Liver (tissue), 9 donors: ENCODE results near the gene GLB1L2. TPM values are rescaled to one million over a fixed set of nuclear protein-coding genes. Genes with fewer than 3 reads are reported as not detected.

Experiments
- DNase-seq: peaks from one replicate; pipeline ENCODE4 v3.0.0-alpha.2; 2017; ENCODE audit warnings: low spot score
- H3K27ac ChIP-seq, 2 donors: one replicate each; pipeline ENCODE4 v1.7.0; 2013; ENCODE audit warnings: inconsistent platforms in 2 of 2, low read length in 2 of 2, control low read depth in 1 of 2, low read depth in 1 of 2, mild to moderate bottlenecking in 1 of 2
- H3K27me3 ChIP-seq, 4 donors: one replicate each; pipeline versions ENCODE4 v1.6.1 to v1.7.0; 2013; ENCODE audit warnings: low read length in 3 of 4, inconsistent platforms in 1 of 4, mild to moderate bottlenecking in 1 of 4, moderate library complexity in 1 of 4; ENCODE audit not compliant: control insufficient read depth in 4 of 4, insufficient read depth in 4 of 4
- H3K36me3 ChIP-seq, 4 donors: one replicate each; pipeline versions ENCODE4 v1.6.1 to v1.7.0; 2013; ENCODE audit warnings: low read length in 3 of 4, mild to moderate bottlenecking in 3 of 4, low read depth in 1 of 4, moderate library complexity in 1 of 4; ENCODE audit not compliant: control insufficient read depth in 4 of 4, insufficient read depth in 3 of 4
- H3K4me1 ChIP-seq, 4 donors: one replicate each; pipeline versions ENCODE4 v1.6.1 to v1.7.0; 2013; ENCODE audit warnings: low read length in 3 of 4, mild to moderate bottlenecking in 3 of 4, moderate library complexity in 1 of 4; ENCODE audit not compliant: control insufficient read depth in 4 of 4, insufficient read depth in 4 of 4
- H3K4me3 ChIP-seq, 3 donors: one replicate each; pipeline versions ENCODE4 v1.6.1 to v1.7.0; 2013; ENCODE audit warnings: low read length in 3 of 3, control low read depth in 1 of 3, low read depth in 1 of 3, mild to moderate bottlenecking in 1 of 3
- H3K9ac ChIP-seq, 2 donors: one replicate each; pipeline ENCODE4 v1.7.0; 2013; ENCODE audit warnings: low read length in 2 of 2, mild to moderate bottlenecking in 2 of 2, moderate library complexity in 2 of 2, control low read depth in 1 of 2, low read depth in 1 of 2
- H3K9me3 ChIP-seq, 4 donors: one replicate each; pipeline versions ENCODE4 v1.6.1 to v1.7.0; 2013; ENCODE audit warnings: low read length in 3 of 4; ENCODE audit not compliant: control insufficient read depth in 4 of 4
- GABPA ChIP-seq, 2 donors: IDR thresholded peaks in 1 of 2; conservative IDR thresholded peaks in 1 of 2; 2 replicates each; pipeline ENCODE4 v1.6.1; 2016; ENCODE audit warnings: antibody characterized with exemption in 2 of 2, mild to moderate bottlenecking in 1 of 2, moderate library complexity in 1 of 2
- HNF4A ChIP-seq, 2 donors: conservative IDR thresholded peaks; 2 replicates each; pipeline ENCODE4 v1.6.1; 2016; ENCODE audit warnings: antibody characterized with exemption in 2 of 2, mild to moderate bottlenecking in 2 of 2
- JUND ChIP-seq, 2 donors: IDR thresholded peaks; 2 replicates each; pipeline ENCODE4 v1.6.1; 2016; ENCODE audit warnings: antibody characterized with exemption in 2 of 2
- NR2F2 ChIP-seq: IDR thresholded peaks from 2 replicates; pipeline ENCODE4 v1.6.1; 2016; ENCODE audit warnings: antibody characterized with exemption
- RXRA ChIP-seq, 2 donors: IDR thresholded peaks; 2 replicates each; pipeline ENCODE4 v1.6.1; 2017 to 2018; ENCODE audit warnings: antibody characterized with exemption in 2 of 2, mild to moderate bottlenecking in 1 of 2
- SP1 ChIP-seq: IDR thresholded peaks from 2 replicates; pipeline ENCODE4 v1.6.1; 2018; ENCODE audit warnings: antibody characterized with exemption, mild to moderate bottlenecking
- ZBTB33 ChIP-seq: IDR thresholded peaks from 2 replicates; pipeline ENCODE4 v1.6.1; 2016; ENCODE audit warnings: antibody characterized with exemption
- WGBS: extraction: QIAGEN DNeasy Blood & Tissue Kit; methylation state at CpG from one replicate; pipeline ENCODE4 v1.1.7; 2013; 5-methylcytosine and 5-hydroxymethylcytosine counted together
- polyA plus RNA-seq, 2 donors: library from polyadenylated mRNA; stranded (reverse) in 1 of 2; unstranded in 1 of 2; fragments of 200-250 nt in 1 of 2; fragments of >200 nt in 1 of 2; fragmentation: Nextera tagmentation in 1 of 2; extraction: Ambion mirVana in 1 of 2; gene quantifications; one replicate each; pipeline versions ENCODE4 v1.2.1 to v1.2.3, GENCODE V29; 2013 to 2015
- total RNA-seq, 2 donors: library from RNA; depleted of rRNA; stranded (reverse); fragments of >200 nt; gene quantifications; one replicate each; pipeline ENCODE4 v1.2.3, GENCODE V29; 2014
- TF ChIP-seq, protein P1 (sequence below): IDR thresholded peaks from 2 replicates; pipeline ENCODE4 v1.6.1; 2016; ENCODE audit warnings: antibody characterized with exemption
- donor health status: healthy.
- donor health status: healthy.
- donor health status: healthy.
- donor health status: healthy.
- donor health status: healthy.

Gene GLB1L2
- total and polyA plus RNA-seq, 4 donors, result 0.23 to 0.50 (median 0.42) TPM

DNA sequence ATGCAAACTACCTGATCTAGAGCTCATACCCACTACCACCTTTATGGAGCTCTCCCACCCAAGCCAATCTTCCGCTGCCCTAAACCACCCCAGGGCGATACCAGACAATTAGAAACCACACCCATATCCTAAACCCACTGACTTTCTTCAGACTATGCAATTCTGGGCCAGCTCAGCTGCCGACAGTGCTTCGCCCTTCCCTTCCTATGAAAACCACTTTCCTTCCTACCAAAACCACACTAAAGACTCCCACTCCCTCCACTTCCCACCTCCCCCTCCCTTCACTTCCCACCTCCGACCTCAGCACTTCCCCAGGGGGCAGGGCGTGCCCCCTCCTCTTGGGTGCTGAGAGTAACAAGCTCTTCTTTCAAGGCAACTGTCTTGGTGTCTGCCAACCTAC lies 55.2 kb downstream of the GLB1L2 start:
- Histone ChIP-seq H3K9me3 (no peaks in the 10 kb centered on the region), H3K9ac (no peak overlapping the region), H3K27ac (no peak overlapping the region), H3K4me1 (no peaks in the 10 kb centered on the region), H3K36me3 (peaks cover 0 to 2% (median 0%) of the 10 kb centered on the region in 4 donors), H3K4me3 (no peak overlapping the region), H3K27me3 (no peaks in the 10 kb centered on the region)
- TF ChIP-seq JUND (IDR thresholded peaks at IDR 0.05), result no peak
- TF ChIP-seq ZBTB33, result no peak
- DNase-seq, result no peak
- WGBS, result 68% methylated on average over 6 of the region's 6 CpGs

DNA sequence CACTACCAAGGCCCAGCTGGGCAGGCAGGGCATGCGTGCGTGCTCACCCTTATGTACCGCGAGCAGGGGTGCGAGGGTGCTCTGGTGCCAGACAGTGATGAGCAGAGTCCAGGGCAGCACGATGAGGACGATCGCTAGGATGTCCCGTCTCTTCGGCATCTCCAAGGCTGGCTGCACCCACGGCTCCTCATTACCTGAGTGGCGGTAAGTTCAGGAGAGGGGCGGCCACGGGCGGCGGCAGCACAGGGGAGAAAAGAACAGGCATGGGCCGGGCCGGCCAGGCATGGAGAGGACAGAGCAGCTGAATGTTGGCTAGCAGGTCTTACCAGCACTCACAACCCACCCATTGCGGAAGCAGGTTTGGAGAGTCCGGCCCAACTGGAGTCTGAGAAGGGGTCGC lies 55.7 kb downstream of the GLB1L2 start:
- TF ChIP-seq NR2F2, result no peak
- no peak for TF ChIP-seq HNF4A (conservative IDR thresholded peaks at IDR 0.05)
- TF ChIP-seq, protein P1, sequence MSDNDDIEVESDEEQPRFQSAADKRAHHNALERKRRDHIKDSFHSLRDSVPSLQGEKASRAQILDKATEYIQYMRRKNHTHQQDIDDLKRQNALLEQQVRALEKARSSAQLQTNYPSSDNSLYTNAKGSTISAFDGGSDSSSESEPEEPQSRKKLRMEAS, result no peak
- TF ChIP-seq SP1, result no peak
- Histone ChIP-seq H3K36me3 (peaks cover 0 to under 1% (median 0%) of the 10 kb centered on the region in 4 donors), H3K4me1 (no peaks in the 10 kb centered on the region), H3K27me3 (no peaks in the 10 kb centered on the region), H3K9ac (no peak overlapping the region), H3K9me3 (no peaks in the 10 kb centered on the region), H3K4me3 (no peak overlapping the region), H3K27ac (no peak overlapping the region)
- 93% methylated on average over 21 of the region's 21 CpGs for WGBS
- DNase-seq, result no peak

GRCh38 chr11:134388590-134388989 lies 56.8 kb downstream of the GLB1L2 start:
- Histone ChIP-seq H3K4me3 (no peak overlapping the region), H3K27me3 (no peaks in the 10 kb centered on the region), H3K4me1 (no peaks in the 10 kb centered on the region), H3K9me3 (no peaks in the 10 kb centered on the region), H3K9ac (no peak overlapping the region), H3K36me3 (peaks cover 0 to 7% (median 0%) of the 10 kb centered on the region in 4 donors), H3K27ac (no peak overlapping the region)
- TF ChIP-seq GABPA (IDR thresholded peaks at IDR 0.05 in 1 of 2, conservative IDR thresholded peaks at IDR 0.05 in 1 of 2) (no peak), SP1 (no peak), RXRA (IDR thresholded peaks at IDR 0.05) (no peak), ZBTB33 (no peak)
- TF ChIP-seq, protein P1, result no peak
- WGBS, result 91% methylated on average over 4 of the region's 4 CpGs
- DNase-seq, result no peak
